Left renal cortex interstitium (tissue), 4 donors: Measurements from ENCODE around the gene GARNL3. TPM values are rescaled to one million over a fixed set of nuclear protein-coding genes. Genes with fewer than 3 reads are reported as not detected.

Experiments
- DNase-seq, 4 donors: peaks; one replicate each; pipeline ENCODE4 v3.0.0-alpha.2; 2013; ENCODE audit warnings: low read depth in 4 of 4, low spot score in 2 of 4, missing footprints in 1 of 4
- polyA plus RNA-seq, 4 donors: library from polyadenylated mRNA; unstranded; fragments of 120-200 nt; gene quantifications; one replicate each; pipeline ENCODE4 v1.2.1, GENCODE V29; 2013; ENCODE audit not compliant: insufficient read length in 4 of 4

Gene GARNL3
- polyA plus RNA-seq, 4 donors, result 12.9 to 19.8 (median 16.7) TPM

- no peak for DNase-seq
Measured at GRCh38 chr9:127269449-127269848, 4.9 kb downstream of the GARNL3 start.

GRCh38 chr9:127273326-127273725, 8.8 kb downstream of the GARNL3 start:
- DNase-seq, result no peak

- no peak for DNase-seq
Measured at GRCh38 chr9:127277099-127277498, 12.5 kb downstream of the GARNL3 start.

- DNase-seq, result no peak
Measured at GRCh38 chr9:127277770-127278169, 13.2 kb downstream of the GARNL3 start.

GRCh38 chr9:127278372-127278771, 13.8 kb downstream of the GARNL3 start:
- no peak for DNase-seq

- no peak for DNase-seq
Measured at GRCh38 chr9:127279717-127280285, 15.2 kb downstream of the GARNL3 start.

GRCh38 chr9:127280880-127281660, 16.5 kb downstream of the GARNL3 start:
- no peak for DNase-seq

- DNase-seq, result no peak
Measured at GRCh38 chr9:127281891-127282290, 17.3 kb downstream of the GARNL3 start.

- DNase-seq, result no peak
Measured at GRCh38 chr9:127282611-127283010, 18.0 kb downstream of the GARNL3 start.

GRCh38 chr9:127283135-127283534, 18.6 kb downstream of the GARNL3 start:
- DNase-seq, result no peak

GRCh38 chr9:127283917-127284497, 19.4 kb downstream of the GARNL3 start:
- peak in 1 of 4 donors; percentile 7 for DNase-seq

GRCh38 chr9:127285965-127286364, 21.4 kb downstream of the GARNL3 start:
- no peak for DNase-seq

GRCh38 chr9:127290561-127291065, 26.0 kb downstream of the GARNL3 start:
- no peak for DNase-seq

- DNase-seq, result no peak
Measured at GRCh38 chr9:127291246-127291778, 26.7 kb downstream of the GARNL3 start.

GRCh38 chr9:127292415-127292814, 27.8 kb downstream of the GARNL3 start:
- no peak for DNase-seq

GRCh38 chr9:127293328-127293727, 28.8 kb downstream of the GARNL3 start:
- no peak for DNase-seq

- DNase-seq, result no peak
Measured at GRCh38 chr9:127293767-127294166, 29.2 kb downstream of the GARNL3 start.

- no peak for DNase-seq
Measured at GRCh38 chr9:127295005-127295404, 30.4 kb downstream of the GARNL3 start.

- no peak for DNase-seq
Measured at GRCh38 chr9:127300886-127301447, 36.4 kb downstream of the GARNL3 start.

- no peak for DNase-seq
Measured at GRCh38 chr9:127303830-127304229, 39.3 kb downstream of the GARNL3 start.

- DNase-seq, result no peak
Measured at GRCh38 chr9:127305206-127305837, 40.7 kb downstream of the GARNL3 start.
